GM21526 (cell line): ENCODE measurements around the gene TMEM119.

ENCODE experiments used
- ATAC-seq: cut with Tn5 transposase; IDR thresholded peaks from one replicate; pipeline ENCODE4 v1.9.1; 2021; ENCODE audit warnings: moderate library complexity; ENCODE audit not compliant: unreplicated experiment, low FRiP score

The TMEM119 gene

DNA sequence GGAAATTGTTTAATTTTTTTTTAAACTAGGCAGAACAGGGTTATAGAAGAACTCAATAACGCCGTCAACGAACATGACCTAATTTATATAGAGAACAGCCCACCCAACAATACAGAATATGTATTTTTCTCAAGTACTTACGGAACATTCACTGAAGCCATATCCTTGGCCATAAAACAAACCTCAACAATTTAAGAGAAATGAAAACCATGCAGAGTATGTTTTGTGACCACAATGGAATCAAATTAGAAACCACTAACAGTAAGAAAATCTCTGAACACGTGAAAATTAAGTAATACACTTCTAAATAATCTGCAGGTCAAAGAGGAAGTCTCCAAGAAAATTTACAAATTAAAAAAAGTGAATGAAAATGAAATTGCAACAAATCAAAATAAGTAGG is 46.3 kb downstream of the TMEM119 start:
- no peak for ATAC-seq

GRCh38 chr12:108548954-108549521 is 48.8 kb downstream of the TMEM119 start:
- ATAC-seq, result no peak

- no peak for ATAC-seq
Measured at GRCh38 chr12:108547686-108548085, 50.2 kb downstream of the TMEM119 start.

GRCh38 chr12:108543652-108544051 is 54.2 kb downstream of the TMEM119 start:
- ATAC-seq, result no peak

- no peak for ATAC-seq
Measured at GRCh38 chr12:108542320-108542719, 55.6 kb downstream of the TMEM119 start.
